Transverse colon (tissue), 4 donors: ENCODE data around the gene IFNGR1.

Source experiments
- CTCF ChIP-seq, 5 experiments: fragments of 200-600 bp in 3 of 5; fragments of 450-650 bp in 2 of 5; sonication (generic) in 3 of 5; IDR thresholded peaks; 1 replicate in 2 of 5; 2 replicates in 3 of 5; pipeline ENCODE4 v1.5.1; 2016 to 2017; ENCODE audit warnings: antibody characterized with exemption in 5 of 5, inconsistent platforms in 3 of 5, mild to moderate bottlenecking in 2 of 5, moderate library complexity in 1 of 5
- EP300 ChIP-seq: sonication (generic); formaldehyde crosslinking; IDR thresholded peaks from one replicate; pipeline ENCODE4 v1.6.1; 2017; ENCODE audit warnings: antibody characterized with exemption, low read depth
- POLR2A ChIP-seq: fragments of 450-650 bp; IDR thresholded peaks from one replicate; pipeline ENCODE4 v1.6.1; 2016; ENCODE audit warnings: antibody characterized with exemption, mild to moderate bottlenecking, moderate library complexity
- POLR2AphosphoS5 ChIP-seq, 3 donors: sonication (generic); formaldehyde crosslinking; IDR thresholded peaks; one replicate each; pipeline ENCODE4 v1.6.1; 2016; ENCODE audit warnings: antibody characterized with exemption in 3 of 3

- no peak for TF ChIP-seq POLR2A
- no peak for TF ChIP-seq CTCF (IDR thresholded peaks at IDR 0.05)
- no peak for TF ChIP-seq POLR2AphosphoS5 (IDR thresholded peaks at IDR 0.05)
- TF ChIP-seq EP300 = no peak
Measured at GRCh38 chr6:137261761-137262160, 42.6 kb upstream of the IFNGR1 start.
